Central memory CD4-positive, alpha-beta T cell (primary cell): ENCODE data around the gene NOP53.
"Not testable (repeated sequence)": the region's sequence is repeated elsewhere in the genome, so short reads cannot be mapped to it uniquely, and the experiment has no call there.

Experiments
- DNase-seq: peaks from one replicate; pipeline ENCODE4 v3.0.0; 2022
- total RNA-seq, 3 experiments: gene quantifications; one replicate each; lab custom pipeline; 2026; lab: John Stamatoyannopoulos, UW

Gene NOP53
- total RNA-seq = 216 to 976 (median 497) reads per million in 3 experiments

GRCh38 chr19:47745010-47745901, at the start of gene NOP53:
TSS of gene NOP53 (plus strand) at chr19:47745546. CDS start at chr19:47745560, 14 bp downstream.
- peak; percentile 97 for DNase-seq

DNA sequence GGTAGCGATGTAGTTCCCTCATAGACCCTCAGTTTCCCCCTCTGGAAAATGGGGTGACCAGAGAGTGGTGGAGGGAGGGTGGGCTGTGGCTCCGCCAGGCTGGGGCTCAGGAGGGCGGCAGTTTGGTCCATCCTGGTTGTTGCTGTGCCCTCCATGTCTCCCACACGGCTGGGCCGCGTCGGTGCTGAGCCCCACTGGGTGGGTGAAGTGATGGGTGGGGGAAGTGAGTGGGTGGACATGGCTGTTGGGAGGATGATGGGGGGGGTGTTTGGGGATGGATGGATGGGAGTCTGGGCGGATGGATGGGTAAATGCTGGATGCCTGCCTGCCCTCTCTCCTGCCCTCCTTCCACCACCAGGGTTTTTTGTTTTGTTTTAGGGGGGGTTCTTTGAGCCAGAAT, 48.7 kb upstream of the NOP53 start:
- DNase-seq = no peak

DNA sequence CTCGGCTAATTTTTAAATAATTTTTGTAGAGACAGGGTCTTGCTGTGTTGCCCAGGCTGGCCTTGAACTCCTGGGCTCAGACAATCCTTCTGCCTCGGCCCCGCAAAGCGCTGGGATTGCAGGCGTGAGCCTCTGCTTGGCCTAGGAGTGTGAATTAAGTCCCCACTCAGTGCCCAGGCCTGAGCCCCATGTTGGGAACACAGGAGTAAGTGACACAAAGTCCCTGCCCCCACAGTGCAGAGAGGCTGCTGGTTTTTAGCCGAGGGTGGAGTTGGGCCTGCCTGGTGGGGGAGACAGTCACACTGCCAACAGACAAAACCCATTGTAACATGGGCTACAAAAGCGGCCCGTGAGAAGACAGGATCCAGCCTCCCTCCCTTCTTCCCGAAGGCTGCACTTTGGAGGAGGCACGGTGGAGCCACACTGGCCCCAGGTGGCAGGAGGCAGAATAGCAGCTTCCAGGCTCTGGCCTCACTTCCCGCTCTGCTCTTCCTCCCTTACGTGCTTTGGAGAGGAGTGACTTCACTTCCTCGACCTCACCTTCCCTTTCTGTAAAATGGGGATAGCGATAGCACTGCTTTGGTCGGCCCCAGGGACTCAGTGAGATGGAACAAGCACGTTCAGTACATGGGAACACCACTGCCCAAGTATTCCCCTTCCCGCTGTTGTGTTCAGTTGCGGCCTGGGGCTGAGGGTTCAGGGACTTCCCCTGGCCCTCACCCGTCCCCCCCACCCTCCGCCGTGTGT, 47.3 kb upstream of the NOP53 start:
- DNase-seq = peak; percentile 32

- no peak for DNase-seq
Observed at GRCh38 chr19:47698631-47699359, 46.6 kb upstream of the NOP53 start.

DNA sequence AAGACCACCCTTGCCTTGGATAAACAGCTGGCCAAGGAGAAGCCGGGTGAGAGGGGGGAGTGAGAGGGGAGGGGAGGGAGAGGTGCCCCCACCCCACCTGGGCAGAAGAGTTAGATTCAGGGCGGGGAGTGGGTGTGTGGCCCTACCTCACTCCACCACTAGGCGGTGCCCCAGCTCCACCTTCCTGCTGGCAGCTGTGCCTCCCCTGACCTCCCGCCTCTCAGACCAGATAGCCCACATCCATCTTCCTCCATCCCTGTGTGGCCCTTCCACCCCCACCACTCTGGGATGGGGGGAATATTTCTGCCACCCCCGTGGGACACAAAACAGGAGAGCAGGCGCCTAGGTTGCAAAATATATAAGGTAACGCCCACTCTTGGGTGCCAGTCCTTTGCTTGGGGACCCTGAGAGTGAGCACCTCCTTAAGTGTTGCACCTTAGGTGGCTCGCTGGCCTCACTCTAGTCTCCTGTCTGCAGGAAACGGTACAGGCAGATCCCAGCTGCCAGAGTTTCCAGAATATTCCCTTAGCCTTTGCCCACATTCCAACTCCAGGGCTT, 45.9 kb upstream of the NOP53 start:
- peak; percentile 18 for DNase-seq

DNA sequence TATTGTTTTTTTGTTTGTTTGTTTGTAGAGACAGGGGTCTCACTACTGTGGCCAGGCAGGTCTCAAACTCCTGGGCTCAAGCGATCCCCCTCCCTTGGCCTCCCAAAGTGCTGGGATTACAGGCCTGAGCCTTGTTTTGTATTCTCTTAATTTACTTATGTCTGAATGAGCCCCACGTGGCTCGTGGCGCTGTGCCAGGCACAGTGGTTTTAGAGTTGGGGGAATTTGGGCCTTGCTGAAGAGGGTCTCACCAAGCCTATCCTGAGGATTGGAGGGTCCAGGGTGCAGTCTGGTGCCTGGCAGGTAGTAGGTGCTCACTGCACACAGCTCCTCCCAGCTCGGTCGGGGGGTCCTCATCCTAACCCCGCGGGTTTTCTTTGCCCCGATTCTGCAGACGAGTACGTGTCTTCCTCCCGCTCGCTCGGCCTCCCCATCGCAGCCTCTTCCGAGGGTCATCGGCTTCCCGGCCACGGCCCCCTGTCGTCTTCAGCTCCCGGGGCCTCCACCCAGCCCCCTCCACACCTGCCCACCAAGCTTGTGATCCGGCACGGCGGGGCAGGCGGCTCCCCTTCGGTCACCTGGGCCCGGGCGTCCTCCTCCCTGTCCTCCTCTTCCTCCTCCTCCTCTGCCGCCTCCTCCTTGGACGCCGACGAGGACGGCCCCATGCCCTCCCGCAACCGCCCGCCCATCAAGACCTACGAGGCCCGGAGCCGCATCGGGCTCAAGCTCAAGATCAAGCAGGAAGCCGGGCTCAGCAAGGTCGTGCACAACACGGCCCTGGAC, 44.2 kb upstream of the NOP53 start:
- no peak for DNase-seq

GRCh38 chr19:47701717-47702552, 43.4 kb upstream of the NOP53 start:
- DNase-seq = no peak

DNA sequence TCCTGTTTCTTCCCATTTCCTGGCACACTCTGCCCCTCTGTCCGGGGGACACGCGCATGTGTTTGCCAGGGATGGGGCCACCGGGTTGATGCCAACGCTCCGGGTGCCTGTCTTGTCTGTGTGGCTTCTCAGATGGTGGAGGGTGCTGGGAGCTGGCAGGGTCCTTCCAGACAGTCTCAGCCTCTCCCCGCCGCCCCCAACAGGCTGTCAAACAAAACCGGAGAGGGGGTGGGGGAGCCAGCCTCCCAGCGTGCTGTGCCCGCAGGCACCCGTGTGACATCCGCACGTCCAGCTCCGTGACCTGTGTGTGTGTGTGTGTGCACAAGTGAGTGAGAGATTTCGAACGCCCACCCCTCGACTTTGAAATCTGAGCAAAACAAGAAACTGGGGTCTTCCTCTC, 42.7 kb upstream of the NOP53 start:
- DNase-seq = no peak

DNA sequence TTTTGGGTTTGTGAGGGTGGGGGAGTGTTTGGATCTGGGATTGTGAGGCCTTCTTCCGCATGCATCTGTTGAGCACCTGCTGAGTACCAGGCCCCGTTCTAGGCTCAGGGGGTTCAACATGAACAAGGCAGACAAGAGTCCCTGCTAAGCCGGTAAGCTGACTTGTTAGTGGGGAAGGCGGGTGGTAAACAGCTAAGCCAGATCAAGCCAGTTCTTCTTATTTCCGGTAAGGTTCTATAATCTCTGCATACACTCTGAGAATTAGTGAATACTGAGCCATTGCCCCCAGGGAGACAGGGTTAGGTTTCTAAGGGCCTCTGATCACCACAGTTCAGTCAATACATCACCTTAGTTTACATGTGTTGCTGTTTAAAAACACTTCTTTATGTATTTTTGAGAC, 42.0 kb upstream of the NOP53 start:
- DNase-seq = no peak

DNA sequence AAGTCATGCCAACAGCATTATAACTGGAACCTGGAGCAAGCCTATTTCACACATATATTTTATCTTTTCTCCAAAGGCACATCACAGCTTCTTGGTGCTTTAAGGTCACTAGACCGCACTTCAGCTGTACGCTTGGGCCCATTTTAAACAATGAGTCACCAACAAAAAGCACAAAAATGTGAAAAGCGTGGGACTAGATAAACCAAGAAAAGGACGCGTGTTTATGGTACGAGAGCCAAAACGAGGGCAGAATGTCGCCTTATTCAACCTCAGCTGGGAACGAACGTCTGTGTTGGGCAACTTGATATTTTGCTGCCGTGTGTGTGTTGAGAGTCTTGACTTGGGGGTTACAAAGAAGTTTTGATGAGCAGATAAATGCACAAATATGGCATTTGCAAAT, 41.3 kb upstream of the NOP53 start:
- DNase-seq = no peak

DNA sequence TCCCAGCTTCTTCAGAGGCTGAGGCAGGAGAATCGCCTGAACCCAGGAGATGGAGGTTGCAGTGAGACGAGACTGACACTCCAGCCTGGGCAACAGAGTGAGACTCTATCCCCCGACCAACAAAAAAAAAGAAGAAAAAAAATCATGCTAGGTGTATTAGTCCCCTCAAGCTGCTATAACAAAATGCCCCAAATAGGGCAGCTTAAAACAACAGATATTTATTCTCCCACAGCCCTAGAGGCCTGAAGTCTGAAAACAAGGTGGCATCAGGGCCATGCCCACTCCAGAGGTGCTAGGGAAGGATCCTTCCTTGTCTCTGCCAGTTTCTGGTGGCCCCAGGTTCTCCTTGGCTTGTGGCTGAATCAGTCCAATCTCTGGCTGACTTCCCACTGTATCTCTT, 40.7 kb upstream of the NOP53 start:
- DNase-seq = no peak

DNA sequence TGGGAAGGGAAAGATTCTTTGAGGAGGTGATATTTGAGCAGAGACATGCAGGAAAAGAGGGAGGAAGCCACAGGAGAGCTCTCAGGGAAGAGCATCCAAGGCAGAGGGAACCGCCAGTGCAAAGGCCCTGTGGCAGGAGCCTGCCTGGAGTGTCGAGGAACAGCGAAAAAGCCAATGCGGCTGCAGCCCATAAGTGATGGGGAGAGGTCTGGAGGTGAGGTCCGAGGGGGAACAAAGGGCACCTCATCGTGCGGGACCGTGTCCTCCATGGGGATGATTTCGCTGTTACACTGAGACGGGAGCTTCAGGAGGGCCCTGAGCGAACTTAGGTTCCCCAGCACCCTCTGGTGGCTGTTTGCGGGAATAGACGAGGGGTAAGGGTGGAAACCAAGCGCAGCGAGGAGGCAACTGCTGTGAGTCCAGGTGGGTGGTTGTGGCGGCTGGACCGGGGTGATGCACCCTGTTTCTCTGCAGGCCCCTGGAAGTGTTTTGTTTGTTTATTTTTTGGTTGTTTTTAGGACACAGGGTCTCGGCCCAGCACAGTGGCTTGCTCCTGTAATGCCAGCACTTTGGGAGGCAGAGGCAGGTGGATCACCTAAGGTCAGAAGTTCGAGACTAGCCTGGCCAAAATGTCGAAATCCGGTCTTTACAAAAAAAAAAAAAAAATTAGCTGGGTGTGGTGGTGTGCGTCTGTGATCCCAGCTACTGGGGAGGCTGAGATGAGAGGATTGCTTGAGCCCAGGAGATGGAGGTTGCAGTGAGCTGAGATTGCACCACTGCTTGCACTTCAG, 38.0 kb upstream of the NOP53 start:
- peak; percentile 52 for DNase-seq

- no peak for DNase-seq
Observed at GRCh38 chr19:47711652-47712242, 33.6 kb upstream of the NOP53 start.

DNA sequence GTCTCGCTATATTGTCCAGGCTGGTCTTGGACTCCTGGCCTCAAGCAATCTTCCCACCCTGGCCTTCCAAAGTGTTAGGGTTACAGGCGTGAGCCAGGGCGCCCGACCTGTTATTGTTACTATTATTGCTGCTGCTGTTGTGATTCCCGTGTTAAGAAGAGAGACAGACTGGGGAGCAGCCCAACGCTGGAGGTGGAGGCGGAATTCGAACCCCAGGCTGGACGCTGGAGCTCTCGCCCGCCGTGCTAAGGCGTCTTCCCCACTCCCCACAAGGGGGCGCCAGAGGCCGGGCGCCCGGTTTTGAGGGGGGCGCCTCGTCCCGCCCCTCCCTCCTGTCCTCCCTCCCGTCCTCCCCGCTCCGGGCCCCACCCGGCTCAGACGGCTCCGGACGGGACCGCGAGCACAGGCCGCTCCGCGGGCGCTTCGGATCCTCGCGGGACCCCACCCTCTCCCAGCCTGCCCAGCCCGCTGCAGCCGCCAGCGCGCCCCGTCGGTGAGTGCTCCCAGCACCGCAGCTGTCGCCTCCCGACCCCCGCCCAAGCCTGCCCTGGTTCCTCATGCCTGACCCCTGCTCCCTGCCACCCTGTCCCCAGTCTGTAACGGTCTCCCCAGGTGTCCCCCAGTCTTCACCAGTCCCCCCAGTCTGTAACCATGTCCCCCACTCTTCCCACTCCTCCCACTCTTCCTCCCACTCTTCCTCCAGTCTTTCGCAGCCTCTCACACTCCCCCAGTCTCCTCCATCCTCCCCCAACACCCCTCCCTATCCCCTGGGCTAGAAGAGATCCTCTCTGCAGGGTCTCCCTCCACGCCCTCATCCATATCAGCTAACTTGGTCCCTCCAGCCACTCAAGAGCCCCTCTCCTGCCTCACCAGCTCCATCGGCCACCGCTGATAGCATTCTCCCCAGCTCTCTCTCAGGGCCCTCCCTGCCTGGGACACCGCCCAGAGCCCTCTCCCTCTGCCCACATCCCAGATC, 32.0 kb upstream of the NOP53 start, which contains the start of gene EHD2:
TSS of gene EHD2 (plus strand) at position 377 of the 976 bp plus-strand sequence. CDS start 3,191 bp downstream, outside the sequence.
- peak; percentile 12 for DNase-seq

GRCh38 chr19:47714339-47714738, 31.0 kb upstream of the NOP53 start:
- DNase-seq = no peak

DNA sequence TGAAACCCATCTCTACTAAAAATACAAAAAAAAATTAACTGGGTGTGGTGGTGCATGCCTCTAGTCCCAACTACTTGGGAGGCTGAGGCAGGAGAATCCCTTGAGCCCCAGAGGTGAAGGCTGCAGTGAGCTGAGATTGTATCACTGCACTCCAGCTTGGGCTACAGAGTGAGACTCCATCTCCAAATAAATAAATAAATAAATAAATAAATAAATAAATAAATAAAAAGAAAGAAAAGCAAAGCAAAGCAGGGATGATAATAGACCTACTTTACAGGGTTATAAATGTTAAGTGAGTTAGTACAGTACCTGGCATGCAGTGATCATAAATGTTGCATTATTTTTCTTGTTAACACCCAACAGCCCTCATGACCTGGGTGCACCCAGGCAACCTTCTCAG, 30.5 kb upstream of the NOP53 start:
- DNase-seq = not testable (repeated sequence)

GRCh38 chr19:47716270-47716937, 28.9 kb upstream of the NOP53 start:
- DNase-seq = no peak
